ENCODE data around the gene MLN. TPM values are rescaled to one million over a fixed set of nuclear protein-coding genes. Genes with fewer than 3 reads are reported as not detected.

MLN gene
- total RNA-seq, 6 experiments from 2014 or later: not detected

- Histone ChIP-seq H3K27ac (no peak overlapping the region), H3K4me1 (no peaks in the 10 kb centered on the region), H3K27me3 (no peaks in the 10 kb centered on the region), H3K4me3 (no peak overlapping the region), H3K9me3 (no peaks in the 10 kb centered on the region), H3K36me3 (no peaks in the 10 kb centered on the region)
- TF ChIP-seq POLR2A (IDR thresholded peaks at IDR 0.05): no peak
- TF ChIP-seq CTCF (IDR thresholded peaks at IDR 0.05): no peak
- ATAC-seq (no peak), DNase-seq (no peak)
- 58% methylated on average over 2 of the region's 2 CpGs for WGBS (ENCODE audit: insufficient coverage, low coverage, low lambda C conversion rate, missing lambda C conversion rate)
- intact Hi-C loops (cut with DNase I): no loop called here
Measured at GRCh38 chr6:33846226-33846625, 42.4 kb upstream of the MLN start.

DNA sequence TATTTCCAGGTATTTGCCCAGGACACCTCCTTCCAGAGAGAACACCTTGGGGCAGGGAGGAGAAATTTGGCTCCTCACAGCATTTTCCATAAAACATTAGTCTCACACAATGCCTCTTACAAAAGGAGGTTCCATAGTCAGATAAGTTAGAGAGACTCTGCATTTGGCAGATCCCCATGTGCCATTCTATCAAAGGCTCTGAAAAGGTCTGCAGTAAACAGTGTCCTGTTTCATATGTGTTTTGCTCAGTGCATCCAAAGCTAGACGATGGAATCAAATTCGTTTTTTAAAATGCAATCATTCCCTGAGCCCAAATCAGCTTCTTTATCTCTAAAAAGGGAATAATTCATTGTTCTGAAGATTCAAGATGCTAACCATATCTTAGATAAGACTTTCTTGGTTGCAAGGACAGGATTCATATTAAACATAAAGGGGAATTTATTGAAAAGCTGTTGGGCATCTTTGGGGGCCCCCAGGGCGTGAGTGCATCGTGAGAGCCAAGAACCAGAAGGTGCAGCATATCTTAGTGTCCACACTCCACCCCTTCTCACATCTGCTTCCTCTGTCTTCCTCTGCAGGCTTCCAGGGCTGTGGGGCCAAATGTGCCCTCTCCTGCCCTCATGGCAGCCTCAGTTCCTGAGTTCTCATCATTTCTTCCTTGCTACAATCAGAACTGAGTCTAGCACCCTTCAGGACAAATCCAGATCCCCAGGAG lies 41.4 kb upstream of the MLN start:
- peaks cover 0 to 8% (median 0%) of the 10 kb centered on the region in 4 donors for H3K4me1 ChIP-seq
- DNase-seq (no peak), ATAC-seq (no peak)
- H3K36me3 ChIP-seq: no peaks in the 10 kb centered on the region
- H3K27me3 ChIP-seq: no peaks in the 10 kb centered on the region
- WGBS (ENCODE audit: insufficient coverage, low coverage, low lambda C conversion rate, missing lambda C conversion rate): 45% methylated on average over 4 of the region's 4 CpGs
- TF ChIP-seq CTCF (IDR thresholded peaks at IDR 0.05) (no peak), POLR2A (IDR thresholded peaks at IDR 0.05) (no peak)
- H3K9me3 ChIP-seq: no peaks in the 10 kb centered on the region
- intact Hi-C loops (cut with DNase I): no loop called here
- no peak overlapping the region for H3K27ac ChIP-seq
- H3K4me3 ChIP-seq: no peak overlapping the region

DNA sequence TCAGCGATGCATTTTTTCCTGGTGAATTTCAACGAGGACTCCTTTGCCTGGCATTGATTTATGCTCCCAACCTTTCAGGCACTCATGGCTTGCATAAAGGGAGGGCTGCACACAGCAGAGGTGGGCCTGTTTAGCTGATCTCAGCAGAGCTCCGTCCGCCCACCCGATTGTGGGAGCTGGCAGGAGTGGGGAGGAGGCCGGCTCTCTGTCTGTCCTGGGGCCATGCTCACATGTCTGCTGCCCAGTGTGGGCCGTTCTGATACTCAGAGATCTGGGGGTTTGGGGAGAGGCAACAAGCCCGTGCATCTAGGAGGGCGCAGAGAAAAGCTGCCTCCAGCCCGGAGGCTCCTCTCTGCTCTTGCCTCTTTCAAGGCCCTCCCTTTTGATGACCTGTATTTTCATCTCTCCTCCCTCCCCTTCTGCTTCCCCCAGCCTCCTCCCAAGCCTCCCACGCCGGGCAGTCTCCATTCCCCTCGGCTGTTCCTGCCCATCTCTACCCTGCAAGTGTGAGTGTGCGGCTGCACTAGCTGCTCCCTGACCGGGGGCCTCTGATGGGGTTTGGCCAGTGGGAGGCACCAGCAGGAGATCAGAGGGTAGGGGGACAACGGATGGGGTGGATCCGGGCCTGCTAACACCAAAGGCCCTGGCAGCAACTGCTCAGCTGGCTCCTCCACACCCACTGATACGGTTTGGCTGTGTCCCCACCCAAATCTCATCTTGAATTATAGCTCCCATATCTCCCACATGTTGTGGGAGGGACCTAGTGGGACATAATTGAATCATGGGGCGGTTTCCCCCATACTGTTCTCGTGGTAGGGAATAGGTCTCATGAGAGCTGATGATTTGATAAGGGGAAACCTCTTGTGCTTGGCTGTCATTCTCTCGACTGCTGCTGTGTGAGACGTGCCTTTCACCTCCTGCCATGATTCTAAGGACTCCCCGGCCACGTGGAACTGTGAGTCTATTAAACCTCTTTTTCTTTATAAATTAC lies 39.6 kb upstream of the MLN start:
- no peaks in the 10 kb centered on the region for H3K36me3 ChIP-seq
- no peak overlapping the region for H3K27ac ChIP-seq
- peaks cover 0 to 12% (median 0%) of the 10 kb centered on the region in 4 donors for H3K4me1 ChIP-seq
- no peaks in the 10 kb centered on the region for H3K27me3 ChIP-seq
- TF ChIP-seq CTCF (IDR thresholded peaks at IDR 0.05): no peak
- TF ChIP-seq POLR2A (IDR thresholded peaks at IDR 0.05): no peak
- WGBS (ENCODE audit: insufficient coverage, low coverage, low lambda C conversion rate, missing lambda C conversion rate): 62% methylated on average over 12 of the region's 24 CpGs
- ATAC-seq (no peak), DNase-seq (no peak)
- intact Hi-C loops (cut with DNase I): no loop called here
- no peaks in the 10 kb centered on the region for H3K9me3 ChIP-seq
- no peak overlapping the region for H3K4me3 ChIP-seq

GRCh38 chr6:33841868-33842267 lies 38.1 kb upstream of the MLN start:
- TF ChIP-seq CTCF (IDR thresholded peaks at IDR 0.05): no peak
- TF ChIP-seq POLR2A (IDR thresholded peaks at IDR 0.05): no peak
- H3K4me3 ChIP-seq: no peak overlapping the region
- H3K9me3 ChIP-seq: no peaks in the 10 kb centered on the region
- 89% methylated on average over 3 of the region's 4 CpGs for WGBS (ENCODE audit: insufficient coverage, low coverage, low lambda C conversion rate, missing lambda C conversion rate)
- ATAC-seq (no peak), DNase-seq (no peak)
- H3K27ac ChIP-seq: no peak overlapping the region
- H3K36me3 ChIP-seq: no peaks in the 10 kb centered on the region
- H3K27me3 ChIP-seq: no peaks in the 10 kb centered on the region
- intact Hi-C loops (cut with DNase I): no loop called here
- peaks cover 0 to 12% (median 0%) of the 10 kb centered on the region in 4 donors for H3K4me1 ChIP-seq
